GM21529 (cell line): ENCODE data around the gene ABCD1.
"Not testable (repeated sequence)": the region's sequence is repeated elsewhere in the genome, so short reads cannot be mapped to it uniquely, and the experiment has no call there.

Experiments used
- ATAC-seq: cut with Tn5 transposase; IDR thresholded peaks from one replicate; pipeline ENCODE4 v1.9.1; 2021; ENCODE audit not compliant: unreplicated experiment

Gene ABCD1

GRCh38 chrX:153708415-153708814, 16.2 kb upstream of the ABCD1 start:
- no peak for ATAC-seq

- ATAC-seq, result no peak
These were observed 14.7 kb upstream of the ABCD1 start for GRCh38 chrX:153709726-153710674.

GRCh38 chrX:153714256-153714655, 10.4 kb upstream of the ABCD1 start:
- no peak for ATAC-seq

GRCh38 chrX:153717445-153717844, 7.2 kb upstream of the ABCD1 start:
- ATAC-seq, result no peak

GRCh38 chrX:153719238-153719637, 5.4 kb upstream of the ABCD1 start:
- no peak for ATAC-seq

- ATAC-seq, result no peak
These were observed 5.0 kb upstream of the ABCD1 start for GRCh38 chrX:153719701-153720100.

GRCh38 chrX:153722704-153723350, 1.8 kb upstream of the ABCD1 start:
- no peak for ATAC-seq

- ATAC-seq, result peak; percentile 32
These were observed 1.1 kb upstream of the ABCD1 start for GRCh38 chrX:153723351-153724251.

- peak; percentile 1 for ATAC-seq
These were observed 579 bp downstream of the ABCD1 start for GRCh38 chrX:153725039-153725831.

GRCh38 chrX:153725832-153726285, 1.2 kb downstream of the ABCD1 start:
- no peak for ATAC-seq

- ATAC-seq, result peak; percentile 53
These were observed 1.8 kb downstream of the ABCD1 start for GRCh38 chrX:153726286-153727122.

GRCh38 chrX:153727123-153727931, 2.7 kb downstream of the ABCD1 start:
- no peak for ATAC-seq

- ATAC-seq, result no peak
These were observed 3.4 kb downstream of the ABCD1 start for GRCh38 chrX:153728095-153728494.

- no peak for ATAC-seq
These were observed 4.4 kb downstream of the ABCD1 start for GRCh38 chrX:153728951-153729631.

- ATAC-seq, result not testable (repeated sequence)
These were observed 5.5 kb downstream of the ABCD1 start for GRCh38 chrX:153730115-153730514.

- no peak for ATAC-seq
These were observed 6.6 kb downstream of the ABCD1 start for GRCh38 chrX:153731117-153731844.

GRCh38 chrX:153731845-153732215, 7.2 kb downstream of the ABCD1 start:
- no peak for ATAC-seq
